Measurements from ENCODE around the gene CIAO1. TPM values are rescaled to one million over a fixed set of nuclear protein-coding genes. Genes with fewer than 3 reads are reported as not detected.

Gene CIAO1
- total and polyA plus RNA-seq, 2 of the 4 experiments (the other 2 are of a cell fraction) = 81.1 to 94.3 TPM

DNA sequence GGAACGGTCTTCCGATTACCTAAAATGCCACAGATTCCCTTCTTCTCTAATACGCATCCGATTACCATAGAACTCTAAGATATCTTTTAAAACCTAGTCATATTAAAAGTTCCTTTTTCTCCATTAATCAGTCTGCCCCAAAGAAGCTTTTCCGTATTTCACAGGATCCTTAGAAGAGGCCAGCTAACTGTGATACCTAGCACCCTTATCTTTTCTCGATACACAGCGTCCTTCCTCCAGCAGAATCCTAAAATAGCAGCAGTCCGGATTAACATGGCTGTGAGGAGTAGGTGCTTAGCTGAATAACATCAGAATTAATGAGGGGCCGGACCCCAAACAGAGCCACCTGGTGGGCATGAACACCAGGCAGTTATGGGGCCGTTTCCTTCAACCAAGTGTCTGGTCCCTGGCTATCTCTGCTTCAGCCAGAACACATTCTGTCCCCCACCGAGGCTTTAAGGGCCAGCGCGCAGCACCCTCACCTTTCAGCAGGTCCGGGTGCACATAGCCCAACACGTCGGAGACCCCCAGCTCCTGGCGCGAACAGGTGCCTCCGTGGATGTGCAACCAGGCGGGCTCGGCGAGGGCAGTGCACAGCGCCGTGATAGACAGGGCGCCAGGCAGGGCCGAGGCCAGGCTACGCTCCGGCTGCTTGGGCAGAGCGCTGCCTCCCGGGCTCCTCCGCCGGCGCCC, 1.2 kb upstream of the CIAO1 start (continued):
- TF ChIP-seq FOS (IDR thresholded peaks at IDR 0.05; ENCODE audit: low read depth, low read length) (no peak), CEBPB (IDR thresholded peaks at IDR 0.05; ENCODE audit: low read depth, low read length) (no peak)

DNA sequence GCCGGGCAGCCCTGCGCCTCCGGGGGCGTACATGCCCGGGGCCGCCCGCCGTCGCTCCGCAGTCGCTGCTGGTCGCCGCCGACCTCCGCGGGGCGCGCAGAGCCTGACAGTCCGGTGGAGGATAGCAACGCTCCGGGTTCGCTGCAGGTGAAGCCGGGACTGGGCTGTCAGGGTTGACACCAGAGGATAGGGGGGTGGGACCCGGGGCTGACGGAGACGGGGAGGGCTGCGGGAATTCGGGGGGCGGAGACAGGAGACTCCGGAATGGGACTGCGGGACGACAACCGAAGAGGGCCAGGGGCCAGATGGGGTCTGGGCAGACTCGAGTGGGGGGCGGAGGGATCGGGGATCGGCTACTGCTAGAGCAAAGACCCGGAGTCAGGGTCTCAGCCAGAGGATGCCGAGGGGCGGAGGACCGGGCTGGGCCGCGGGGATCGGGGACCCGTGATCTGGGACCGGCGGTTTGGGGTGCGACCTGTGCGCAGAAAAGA, 631 bp upstream of the CIAO1 start:
- peaks cover 11% of the 10 kb centered on the region for H3K4me1 ChIP-seq (ENCODE audit: control insufficient read depth, insufficient read depth, low read length)
- no peak overlapping the region; the same call in 1 of the 2 replicates for H4K91ac ChIP-seq (ENCODE audit: insufficient read depth, low read depth, low read length)
- H3K36me3 ChIP-seq (ENCODE audit: control insufficient read depth, insufficient read depth, low read length) = peaks cover 16% of the 10 kb centered on the region
- dilution Hi-C loops (cut with HindIII; ENCODE audit: low sequenced_read_pairs, unreplicated experiment) (no loop called here), intact Hi-C loops (cut with micrococcal nuclease) (loop anchor here (5.0 kb wide), 1 partner anchor 273 kb away; the partner anchor contains the start of gene ANKRD36C), in situ Hi-C loops (cut with MboI; ENCODE audit: low sequenced_read_pairs) (loop anchor here (10.0 to 25.0 kb wide), 2 partner anchors 131 to 253 kb away; partner anchors contain the start of gene ASTL)
- peak overlapping the region; percentile 55; the same call in 1 of the 2 replicates for H3K56ac ChIP-seq (ENCODE audit: extremely low read depth, insufficient read depth, low read length)
- H3K14ac ChIP-seq (replicated peaks; ENCODE audit: low read depth, low read length) = peak overlapping the region; percentile 81
- H3K79me1 ChIP-seq (ENCODE audit: low read depth in 1 of 2, low read length in 2 of 2) = peaks cover 32 to 72% of the 10 kb centered on the region in 2 experiments
- peaks cover 21% of the 10 kb centered on the region for H3K9me1 ChIP-seq (ENCODE audit: insufficient read depth, low read length)
- H3K9me3 ChIP-seq (ENCODE audit: control insufficient read depth, insufficient read depth, low read length) = no peaks in the 10 kb centered on the region
- H2AFZ ChIP-seq (replicated peaks; ENCODE audit: low read length, poor library complexity) = peak overlapping the region; percentile 98
- H3K9ac ChIP-seq (ENCODE audit: low read depth, low read length) = peak overlapping the region; percentile 93
- ATAC-seq (ENCODE audit: low read depth) (peak; percentile 16), DNase-seq (no peak)
- peaks cover 42% of the 10 kb centered on the region for H4K20me1 ChIP-seq (ENCODE audit: insufficient read depth, low read length)
- H3K4me3 ChIP-seq (ENCODE audit: insufficient read depth, low read depth, low read length) = peak overlapping the region; percentile 81
- peak overlapping the region; percentile 20; the same call in 1 of the 2 replicates for H2AK5ac ChIP-seq (ENCODE audit: low read depth, low read length)
- H3K4me2 ChIP-seq (ENCODE audit: low read depth, low read length) = peak overlapping the region; percentile 97
- no peak overlapping the region for H2BK15ac ChIP-seq (ENCODE audit: low read depth, low read length)
- no peak overlapping the region for H2BK120ac ChIP-seq (ENCODE audit: low read depth, low read length)
- no peak overlapping the region for H2BK20ac ChIP-seq (ENCODE audit: low read depth, low read length)
- POLR2A ChIA-PET (ENCODE audit: unreplicated experiment) = no interaction called here
- H3K27ac ChIP-seq (ENCODE audit: insufficient read depth, low read length) = peak overlapping the region; percentile 82
- H4K8ac ChIP-seq (ENCODE audit: low read depth in 2 of 2, low read length in 2 of 2) = peak overlapping the region in 1 of 2 experiments; percentile 88; a peak in 1 of 4 replicates
- no peak overlapping the region for H3K23ac ChIP-seq (ENCODE audit: low read depth, low read length)
- BruUV-seq (replicated peaks) = TSS peak; percentile 58
- WGBS, 2 experiments (ENCODE audit: extremely low coverage in 2 of 2, insufficient read length in 1 of 2) = 0% methylated on average over 34 of the region's 49 CpGs; no CpG with 5 or more reads in 1 of the 2 experiments
- CTCF ChIA-PET = interaction anchor here (0.6 to 1.2 kb wide), 2 partner anchors 97 to 497 kb away, joined by 3 to 4 read pairs; no protein-coding TSS in a partner anchor
- no peaks in the 10 kb centered on the region for H3K27me3 ChIP-seq (ENCODE audit: control insufficient read depth, insufficient read depth, low read length)
- peak overlapping the region; percentile 32; the same call in 1 of the 2 replicates for H4K5ac ChIP-seq (ENCODE audit: low read depth, low read length)
- peak overlapping the region; percentile 96 for H2AK9ac ChIP-seq (replicated peaks; ENCODE audit: low read depth, low read length, poor library complexity)
- H3K4ac ChIP-seq (ENCODE audit: low read depth, low read length) = peak overlapping the region; percentile 68; the same call in 1 of the 2 replicates
- no peak overlapping the region for H3K18ac ChIP-seq (ENCODE audit: low read depth, low read length)
- peak overlapping the region; percentile 66 for H2BK5ac ChIP-seq (ENCODE audit: low read depth, low read length, poor library complexity, severe bottlenecking)
- TF ChIP-seq RAD21 (IDR thresholded peaks at IDR 0.05; ENCODE audit: low read length) (no peak), CHD1 (IDR thresholded peaks at IDR 0.05; ENCODE audit: low read depth, low read length) (no peak), CEBPB (IDR thresholded peaks at IDR 0.05; ENCODE audit: low read depth, low read length) (no peak), BHLHE40 (IDR thresholded peaks at IDR 0.05; ENCODE audit: low read depth, low read length) (no peak), NFE2L2 (IDR thresholded peaks at IDR 0.05; ENCODE audit: low read depth, low read length) (no peak), SMC3 (IDR thresholded peaks at IDR 0.05; ENCODE audit: low read depth, low read length) (no peak), MXI1 (IDR thresholded peaks at IDR 0.05; ENCODE audit: borderline replicate concordance, low read depth, low read length) (no peak), RCOR1 (IDR thresholded peaks at IDR 0.05; ENCODE audit: insufficient replicate concordance, low read length) (no peak), MAFK (IDR thresholded peaks at IDR 0.05; ENCODE audit: low read depth, low read length) (no peak), MAZ (IDR thresholded peaks at IDR 0.05; ENCODE audit: borderline replicate concordance, low read depth, low read length) (no peak), RFX5 (IDR thresholded peaks at IDR 0.05; ENCODE audit: low read depth, low read length) (no peak), POLR2A (IDR thresholded peaks at IDR 0.05; ENCODE audit: low read depth, low read length) (no peak)
- TF ChIP-seq, protein P1, sequence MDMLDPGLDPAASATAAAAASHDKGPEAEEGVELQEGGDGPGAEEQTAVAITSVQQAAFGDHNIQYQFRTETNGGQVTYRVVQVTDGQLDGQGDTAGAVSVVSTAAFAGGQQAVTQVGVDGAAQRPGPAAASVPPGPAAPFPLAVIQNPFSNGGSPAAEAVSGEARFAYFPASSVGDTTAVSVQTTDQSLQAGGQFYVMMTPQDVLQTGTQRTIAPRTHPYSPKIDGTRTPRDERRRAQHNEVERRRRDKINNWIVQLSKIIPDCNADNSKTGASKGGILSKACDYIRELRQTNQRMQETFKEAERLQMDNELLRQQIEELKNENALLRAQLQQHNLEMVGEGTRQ (IDR thresholded peaks at IDR 0.05; ENCODE audit: low read depth, low read length) = no peak

All from IMR-90 (cell line).